H1 (cell line): ENCODE measurements around the gene GPC1. TPM values are rescaled to one million over a fixed set of nuclear protein-coding genes. Genes with fewer than 3 reads are reported as not detected.

ENCODE experiments used
- CBX5 ChIP-seq: fragments of 300-800, 300-1000 bp; sonication (generic); IDR thresholded peaks from 2 replicates; pipeline ENCODE4 v1.7.1; 2016; ENCODE audit warnings: antibody characterized with exemption, low read length, low read depth
- polyA plus RNA-seq, 7 experiments: library from polyadenylated mRNA; depleted of rRNA in 3 of 7; stranded (reverse) in 5 of 7; unstranded in 2 of 7; fragments of >200 nt in 5 of 7; fragments of 200-250 nt in 2 of 7; gene quantifications; 1 replicate in 5 of 7; 2 replicates in 1 of 7; 4 replicates in 1 of 7; pipeline versions ENCODE4 v1.2.1 to v1.2.3, GENCODE V29; 2011 to 2013; ENCODE audit warnings: missing spikeins in 2 of 7, mixed read lengths in 2 of 7
- total RNA-seq: library from RNA; stranded (reverse); fragmentation: NEBNext Ultra II Directional; extraction: Animal tissue kit (Norgen Biotek cat#: 25700); gene quantifications from 2 replicates; pipeline ENCODE4 v1.2.1, GENCODE V29; 2021

The GPC1 gene
- total and polyA plus RNA-seq, 2 of the 8 experiments (the other 6 are each of a cell fraction or from before 2014, with no cell fraction given): 21.9 to 28.3 TPM

DNA sequence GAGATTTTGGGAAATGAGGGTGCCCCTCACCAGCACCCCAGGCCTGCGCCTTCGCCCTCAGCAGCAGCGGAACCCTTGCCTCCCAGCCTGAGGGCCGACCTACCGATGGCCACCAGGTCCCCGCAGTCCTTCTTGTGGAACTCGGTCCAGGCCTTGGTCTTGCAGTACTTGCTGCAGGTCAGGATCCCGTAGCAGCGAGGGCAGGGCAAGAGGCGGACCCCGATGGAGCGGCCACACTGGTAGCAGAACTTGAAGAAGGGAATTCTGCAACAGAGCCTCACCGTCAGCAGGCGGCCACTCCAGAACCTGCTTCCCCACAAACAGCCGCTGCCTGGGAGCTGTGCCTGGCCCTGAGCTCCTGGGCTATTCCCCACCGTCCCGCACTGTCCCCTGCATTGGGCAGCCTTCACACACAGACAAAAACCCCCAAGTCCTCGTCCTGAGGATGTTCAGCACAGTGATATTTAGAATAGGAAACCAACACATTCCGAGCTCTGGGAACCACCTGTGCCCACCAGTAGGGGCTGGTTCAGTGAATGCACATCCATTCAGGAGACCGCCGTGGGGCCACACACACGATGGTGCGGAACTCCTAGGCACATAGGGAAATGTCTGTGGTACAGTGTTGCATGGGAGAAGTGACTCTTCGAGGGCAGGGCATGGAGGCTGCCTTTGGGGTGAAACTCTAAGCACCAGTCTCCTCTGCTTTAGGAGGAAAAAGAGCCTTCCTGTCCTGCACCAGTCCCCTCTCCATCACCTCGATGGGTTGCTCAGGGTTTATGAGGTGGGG lies 45.6 kb downstream of the GPC1 start (continued):
- TF ChIP-seq CBX5: no peak
